H9 (cell line): Measurements from ENCODE around the gene CREB3L4. TPM values are rescaled to one million over a fixed set of nuclear protein-coding genes. Genes with fewer than 3 reads are reported as not detected.
A peak's percentile ranks its signal among the peaks of the same experiment; 100 is the strongest.

ENCODE experiments used
- DNase-seq: peaks from one replicate; pipeline ENCODE4 v3.0.0-alpha.2; 2017
- H2AFZ ChIP-seq: one replicate; pipeline ENCODE4 v1.6.1; 2013; ENCODE audit warnings: mild to moderate bottlenecking, low read length, control low read depth, moderate library complexity
- H2AK5ac ChIP-seq: 2 replicates; pipeline ENCODE4 v1.6.1; 2013; ENCODE audit warnings: low read length, control low read depth, mixed read lengths; ENCODE audit not compliant: insufficient read length
- H2BK120ac ChIP-seq: one replicate; pipeline ENCODE4 v1.6.1; 2013; ENCODE audit warnings: low read depth, mild to moderate bottlenecking, low read length, control low read depth, inconsistent platforms; ENCODE audit not compliant: poor library complexity, severe bottlenecking
- H2BK12ac ChIP-seq: 2 replicates; pipeline ENCODE4 v1.6.1; 2013; ENCODE audit warnings: low read length, control low read depth, mixed read lengths, low read depth; ENCODE audit not compliant: insufficient read length
- H2BK15ac ChIP-seq: 2 replicates; pipeline ENCODE4 v1.6.1; 2013; ENCODE audit warnings: low read depth, low read length, control low read depth
- H2BK20ac ChIP-seq: one replicate; pipeline ENCODE4 v1.6.1; 2013; ENCODE audit warnings: low read depth, mild to moderate bottlenecking, low read length, control low read depth, inconsistent platforms; ENCODE audit not compliant: poor library complexity, severe bottlenecking
- H2BK5ac ChIP-seq: 2 replicates; pipeline ENCODE4 v1.6.1; 2013; ENCODE audit warnings: low read length, control low read depth, mixed read lengths; ENCODE audit not compliant: insufficient read length
- H3K14ac ChIP-seq: 2 replicates; pipeline ENCODE4 v1.6.1; 2013; ENCODE audit warnings: low read length, control low read depth; ENCODE audit not compliant: insufficient read depth
- H3K18ac ChIP-seq: 2 replicates; pipeline ENCODE4 v1.6.1; 2013; ENCODE audit warnings: low read depth, mild to moderate bottlenecking, mixed read lengths, low read length, control low read depth; ENCODE audit not compliant: insufficient read length
- H3K23ac ChIP-seq: 2 replicates; pipeline ENCODE4 v1.6.1; 2013; ENCODE audit warnings: low read length, control low read depth, mixed read lengths, low read depth; ENCODE audit not compliant: insufficient read length
- H3K23me2 ChIP-seq: 2 replicates; pipeline ENCODE4 v1.6.1; 2013; ENCODE audit warnings: low read depth, mild to moderate bottlenecking, mixed read lengths, low read length, control low read depth; ENCODE audit not compliant: insufficient read length, poor library complexity, severe bottlenecking
- H3K27ac ChIP-seq: 2 replicates; pipeline ENCODE4 v1.5.1; 2013; ENCODE audit warnings: low read length, control low read depth, mixed read lengths, low read depth; ENCODE audit not compliant: insufficient read length
- H3K27me3 ChIP-seq: 2 replicates; pipeline ENCODE4 v1.6.1; 2013; ENCODE audit warnings: low read length, control low read depth, inconsistent platforms; ENCODE audit not compliant: insufficient read depth
- H3K4ac ChIP-seq: 2 replicates; pipeline ENCODE4 v1.6.1; 2013; ENCODE audit warnings: low read depth, mild to moderate bottlenecking, control low read depth, inconsistent platforms, low read length, moderate library complexity
- H3K4me1 ChIP-seq: 2 replicates; pipeline ENCODE4 v1.6.1; 2013; ENCODE audit warnings: low read length, control low read depth, inconsistent platforms; ENCODE audit not compliant: insufficient read depth
- H3K4me2 ChIP-seq: 2 replicates; pipeline ENCODE4 v1.6.1; 2013; ENCODE audit warnings: low read length, control low read depth, mixed read lengths; ENCODE audit not compliant: insufficient read length, insufficient read depth
- H3K56ac ChIP-seq: 2 replicates; pipeline ENCODE4 v1.6.1; 2013; ENCODE audit warnings: low read depth, mild to moderate bottlenecking, mixed read lengths, low read length, control low read depth; ENCODE audit not compliant: insufficient read length
- H3K79me1 ChIP-seq: 2 replicates; pipeline ENCODE4 v1.6.1; 2013; ENCODE audit warnings: low read depth, mild to moderate bottlenecking, moderate library complexity, low read length, control low read depth, inconsistent platforms; ENCODE audit not compliant: insufficient read depth, poor library complexity, severe bottlenecking
- H3K79me2 ChIP-seq: 2 replicates; pipeline ENCODE4 v1.6.1; 2013; ENCODE audit warnings: low read length, control low read depth, inconsistent platforms; ENCODE audit not compliant: insufficient read depth
- H3K9ac ChIP-seq: 2 replicates; pipeline ENCODE4 v1.6.1; 2013; ENCODE audit warnings: low read length, control low read depth, mixed read lengths; ENCODE audit not compliant: insufficient read length; ENCODE audit errors: extremely low read depth
- H3K9me3 ChIP-seq: one replicate; pipeline ENCODE4 v1.6.1; 2013; ENCODE audit warnings: low read depth, low read length, inconsistent platforms; ENCODE audit not compliant: control insufficient read depth
- H3T11ph ChIP-seq: one replicate; pipeline ENCODE4 v1.6.1; 2013; ENCODE audit warnings: mild to moderate bottlenecking, low read length, control low read depth, inconsistent platforms
- H4K20me1 ChIP-seq: one replicate; pipeline ENCODE4 v1.6.1; 2013; ENCODE audit not compliant: control insufficient read depth, insufficient read length, insufficient read depth
- H4K5ac ChIP-seq: 2 replicates; pipeline ENCODE4 v1.6.1; 2013; ENCODE audit warnings: low read depth, mild to moderate bottlenecking, mixed read lengths, low read length, control low read depth; ENCODE audit not compliant: insufficient read length
- H4K8ac ChIP-seq: replicated peaks from 2 replicates; pipeline ENCODE4 v1.6.1; 2013; ENCODE audit warnings: low read length, control low read depth, mixed read lengths, low read depth; ENCODE audit not compliant: insufficient read length
- H4K91ac ChIP-seq: 2 replicates; pipeline ENCODE4 v1.6.1; 2013; ENCODE audit warnings: low read depth, mild to moderate bottlenecking, moderate library complexity, mixed read lengths, low read length, control low read depth; ENCODE audit not compliant: insufficient read length
- H3K27ac Mint-ChIP-seq, 3 experiments: 2 replicates in 2 of 3; 3 replicates in 1 of 3; pipeline ENCODE4 v1.8.0; 2020 to 2021; ENCODE audit warnings: mixed read lengths in 3 of 3, mild to moderate bottlenecking in 1 of 3, moderate library complexity in 1 of 3
- H3K27me3 Mint-ChIP-seq: 2 replicates; pipeline ENCODE4 v1.8.0; 2021; ENCODE audit warnings: low read depth, mild to moderate bottlenecking, moderate library complexity, mixed read lengths
- H3K36me3 Mint-ChIP-seq, 3 experiments: 2 replicates in 2 of 3; 3 replicates in 1 of 3; pipeline ENCODE4 v1.8.0; 2020 to 2021; ENCODE audit warnings: low read depth in 3 of 3, mixed read lengths in 3 of 3; ENCODE audit not compliant: insufficient read depth in 1 of 3
- H3K4me1 Mint-ChIP-seq, 2 experiments: 2 replicates each; pipeline ENCODE4 v1.8.0; 2020; ENCODE audit warnings: mixed read lengths in 2 of 2
- H3K4me3 Mint-ChIP-seq, 2 experiments: 2 replicates in 1 of 2; 3 replicates in 1 of 2; pipeline ENCODE4 v1.8.0; 2020 to 2021; ENCODE audit warnings: mild to moderate bottlenecking in 2 of 2, mixed read lengths in 2 of 2, moderate library complexity in 1 of 2
- H3K9me3 Mint-ChIP-seq, 2 experiments: 2 replicates in 1 of 2; 3 replicates in 1 of 2; pipeline ENCODE4 v1.8.0; 2020; ENCODE audit warnings: mild to moderate bottlenecking in 2 of 2, mixed read lengths in 2 of 2, moderate library complexity in 1 of 2
- WGBS: extraction: QIAGEN DNeasy Blood & Tissue Kit; methylation state at CpG from one replicate; pipeline ENCODE4 v1.1.7; 2013; ENCODE audit warnings: missing lambda C conversion rate, low lambda C conversion rate, mixed read lengths; ENCODE audit not compliant: insufficient read length; ENCODE audit errors: extremely low coverage; 5-methylcytosine and 5-hydroxymethylcytosine counted together
- total RNA-seq: library from RNA; stranded (reverse); gene quantifications from 2 replicates; pipeline ENCODE4 v1.2.1, GENCODE V29; 2021
- TF ChIP-seq, protein P1 (sequence below): fragments of 200-600 bp; sonication (generic); conservative IDR thresholded peaks from 3 replicates; pipeline ENCODE4 v1.8.0; 2021; ENCODE audit warnings: antibody characterized with exemption, mild to moderate bottlenecking

CREB3L4 gene
- total RNA-seq, 1 experiment from 2014 or later: 27.6 TPM

DNA sequence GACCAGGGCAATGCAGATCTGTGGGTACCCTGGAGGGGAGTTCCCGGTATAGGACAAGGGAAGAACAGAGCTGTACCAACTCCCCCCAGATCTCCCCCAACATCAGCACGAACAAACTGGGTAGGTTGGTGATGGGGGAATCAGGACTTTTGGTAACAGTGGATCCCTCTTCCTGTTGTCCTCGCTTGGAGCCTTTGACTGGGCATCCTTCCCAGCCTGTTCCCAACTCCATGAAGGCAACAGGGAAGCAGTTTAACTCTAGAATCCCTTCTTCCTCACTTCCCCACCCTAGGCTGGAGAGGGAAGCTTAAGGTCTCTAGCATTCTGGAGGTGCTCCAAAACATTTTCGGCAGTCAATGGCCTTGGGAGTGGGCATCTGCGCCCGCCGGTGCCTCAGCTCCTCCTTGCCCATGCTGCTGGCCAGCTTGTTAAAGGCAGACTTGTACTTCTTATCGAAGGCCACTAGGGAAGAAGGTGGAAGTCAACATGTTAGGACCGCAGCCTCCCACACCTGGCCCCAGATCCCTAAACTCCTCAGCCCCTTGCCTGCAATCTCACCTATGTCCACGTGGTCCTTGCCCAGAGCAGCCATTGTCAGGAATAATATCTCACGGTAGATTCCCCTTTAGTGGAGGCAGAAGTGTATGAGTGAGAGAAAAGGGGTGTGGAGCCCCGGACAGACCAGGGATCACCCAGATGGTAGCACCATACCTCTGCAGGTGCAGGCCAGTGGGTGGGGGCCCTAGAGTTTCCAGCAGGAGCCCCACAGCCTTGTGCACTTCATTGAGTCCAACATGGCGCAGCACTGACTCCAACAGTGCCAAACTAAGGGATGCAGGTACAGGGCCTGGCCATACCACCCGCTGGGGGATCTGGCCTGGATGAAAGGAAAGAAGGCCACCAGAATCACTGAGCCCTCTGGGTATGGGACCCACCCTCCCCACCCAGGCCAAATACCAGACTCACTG lies 37.4 kb upstream of the CREB3L4 start:
- Mint-ChIP-seq H3K9me3 (no peaks in the 10 kb centered on the region), H3K4me3 (no peak overlapping the region), H3K36me3 (peaks cover 23 to 46% (median 37%) of the 10 kb centered on the region in 3 experiments; a peak in 6 of 7 replicates), H3K27ac (no peak overlapping the region), H3K4me1 (no peaks in the 10 kb centered on the region), H3K27me3 (no peaks in the 10 kb centered on the region)
- Histone ChIP-seq H3K9me3 (no peaks in the 10 kb centered on the region), H3K23ac (no peak overlapping the region), H2AFZ (no peak overlapping the region), H2BK20ac (no peak overlapping the region), H3K14ac (no peak overlapping the region), H3K27me3 (no peaks in the 10 kb centered on the region), H3K9ac (no peak overlapping the region), H3K23me2 (no peaks in the 10 kb centered on the region), H3K4me1 (no peaks in the 10 kb centered on the region), H2BK12ac (no peak overlapping the region), H2BK15ac (no peak overlapping the region), H4K20me1 (no peaks in the 10 kb centered on the region), H3K18ac (no peak overlapping the region), H2BK120ac (no peak overlapping the region), H3K79me2 (no peaks in the 10 kb centered on the region), H4K8ac (no peak overlapping the region), H3K4ac (no peak overlapping the region), H2AK5ac (no peak overlapping the region), H4K91ac (no peak overlapping the region), H3K4me2 (no peak overlapping the region), H4K5ac (no peak overlapping the region), H3K27ac (no peak overlapping the region), H3K56ac (no peak overlapping the region), H3T11ph (no peak overlapping the region), H3K79me1 (no peaks in the 10 kb centered on the region), H2BK5ac (no peak overlapping the region)
- TF ChIP-seq, protein P1, sequence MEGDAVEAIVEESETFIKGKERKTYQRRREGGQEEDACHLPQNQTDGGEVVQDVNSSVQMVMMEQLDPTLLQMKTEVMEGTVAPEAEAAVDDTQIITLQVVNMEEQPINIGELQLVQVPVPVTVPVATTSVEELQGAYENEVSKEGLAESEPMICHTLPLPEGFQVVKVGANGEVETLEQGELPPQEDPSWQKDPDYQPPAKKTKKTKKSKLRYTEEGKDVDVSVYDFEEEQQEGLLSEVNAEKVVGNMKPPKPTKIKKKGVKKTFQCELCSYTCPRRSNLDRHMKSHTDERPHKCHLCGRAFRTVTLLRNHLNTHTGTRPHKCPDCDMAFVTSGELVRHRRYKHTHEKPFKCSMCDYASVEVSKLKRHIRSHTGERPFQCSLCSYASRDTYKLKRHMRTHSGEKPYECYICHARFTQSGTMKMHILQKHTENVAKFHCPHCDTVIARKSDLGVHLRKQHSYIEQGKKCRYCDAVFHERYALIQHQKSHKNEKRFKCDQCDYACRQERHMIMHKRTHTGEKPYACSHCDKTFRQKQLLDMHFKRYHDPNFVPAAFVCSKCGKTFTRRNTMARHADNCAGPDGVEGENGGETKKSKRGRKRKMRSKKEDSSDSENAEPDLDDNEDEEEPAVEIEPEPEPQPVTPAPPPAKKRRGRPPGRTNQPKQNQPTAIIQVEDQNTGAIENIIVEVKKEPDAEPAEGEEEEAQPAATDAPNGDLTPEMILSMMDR: peak; percentile 26; the same call in 1 of the 3 replicates
- no peak for DNase-seq
- no CpG with 5 or more reads among the region's 14 CpGs for WGBS
